ENCODE measurements around the gene EFEMP2. TPM values are rescaled to one million over a fixed set of nuclear protein-coding genes. Genes with fewer than 3 reads are reported as not detected.

Gene EFEMP2
- total RNA-seq, 1 donor from 2014 or later, result 97.3 TPM

- H3K27me3 Mint-ChIP-seq (ENCODE audit: low read depth, unreplicated experiment), result no peaks in the 10 kb centered on the region
- no peak overlapping the region for H3K4me3 Mint-ChIP-seq (ENCODE audit: unreplicated experiment)
- Histone ChIP-seq H3K9ac (ENCODE audit: low read length) (no peak overlapping the region), H3K9me3 (ENCODE audit: insufficient read depth, low read depth, low read length) (no peaks in the 10 kb centered on the region), H2AFZ (ENCODE audit: low read depth, low read length) (no peak overlapping the region), H3K27ac (ENCODE audit: low read depth, low read length) (no peak overlapping the region), H4K20me1 (ENCODE audit: insufficient read depth, low read length) (peaks cover 89% of the 10 kb centered on the region), H3K4me2 (ENCODE audit: low read length) (no peak overlapping the region), H3K79me2 (ENCODE audit: insufficient read depth, low read length) (peaks cover 64% of the 10 kb centered on the region), H3K4me3 (ENCODE audit: insufficient read depth, low read depth, low read length) (no peak overlapping the region), H3K4me1 (ENCODE audit: insufficient read depth, low read length) (peaks cover 27% of the 10 kb centered on the region), H3K36me3 (ENCODE audit: insufficient read depth, low read length) (peaks cover 35% of the 10 kb centered on the region), H3K27me3 (ENCODE audit: insufficient read depth, low read length) (no peaks in the 10 kb centered on the region)
- DNase-seq (ENCODE audit: low read depth), result no peak
- H3K9me3 Mint-ChIP-seq (ENCODE audit: unreplicated experiment), result no peaks in the 10 kb centered on the region
- H3K36me3 Mint-ChIP-seq (ENCODE audit: low read depth, unreplicated experiment), result peaks cover 15% of the 10 kb centered on the region
- FAIRE-seq, result no peak
- peak overlapping the region; percentile 75 for H3K27ac Mint-ChIP-seq (ENCODE audit: unreplicated experiment)
- TF ChIP-seq, protein P1, sequence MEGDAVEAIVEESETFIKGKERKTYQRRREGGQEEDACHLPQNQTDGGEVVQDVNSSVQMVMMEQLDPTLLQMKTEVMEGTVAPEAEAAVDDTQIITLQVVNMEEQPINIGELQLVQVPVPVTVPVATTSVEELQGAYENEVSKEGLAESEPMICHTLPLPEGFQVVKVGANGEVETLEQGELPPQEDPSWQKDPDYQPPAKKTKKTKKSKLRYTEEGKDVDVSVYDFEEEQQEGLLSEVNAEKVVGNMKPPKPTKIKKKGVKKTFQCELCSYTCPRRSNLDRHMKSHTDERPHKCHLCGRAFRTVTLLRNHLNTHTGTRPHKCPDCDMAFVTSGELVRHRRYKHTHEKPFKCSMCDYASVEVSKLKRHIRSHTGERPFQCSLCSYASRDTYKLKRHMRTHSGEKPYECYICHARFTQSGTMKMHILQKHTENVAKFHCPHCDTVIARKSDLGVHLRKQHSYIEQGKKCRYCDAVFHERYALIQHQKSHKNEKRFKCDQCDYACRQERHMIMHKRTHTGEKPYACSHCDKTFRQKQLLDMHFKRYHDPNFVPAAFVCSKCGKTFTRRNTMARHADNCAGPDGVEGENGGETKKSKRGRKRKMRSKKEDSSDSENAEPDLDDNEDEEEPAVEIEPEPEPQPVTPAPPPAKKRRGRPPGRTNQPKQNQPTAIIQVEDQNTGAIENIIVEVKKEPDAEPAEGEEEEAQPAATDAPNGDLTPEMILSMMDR (IDR thresholded peaks at IDR 0.05; ENCODE audit: insufficient read depth, low read depth, low read length), result no peak
- no peak for TF ChIP-seq EZH2 (IDR thresholded peaks at IDR 0.05; ENCODE audit: insufficient read depth, low read length)
- peaks cover 24% of the 10 kb centered on the region for H3K4me1 Mint-ChIP-seq (ENCODE audit: low read depth, unreplicated experiment)
Measured at GRCh38 chr11:65865550-65866172, 6.9 kb downstream of the EFEMP2 start.

DNA sequence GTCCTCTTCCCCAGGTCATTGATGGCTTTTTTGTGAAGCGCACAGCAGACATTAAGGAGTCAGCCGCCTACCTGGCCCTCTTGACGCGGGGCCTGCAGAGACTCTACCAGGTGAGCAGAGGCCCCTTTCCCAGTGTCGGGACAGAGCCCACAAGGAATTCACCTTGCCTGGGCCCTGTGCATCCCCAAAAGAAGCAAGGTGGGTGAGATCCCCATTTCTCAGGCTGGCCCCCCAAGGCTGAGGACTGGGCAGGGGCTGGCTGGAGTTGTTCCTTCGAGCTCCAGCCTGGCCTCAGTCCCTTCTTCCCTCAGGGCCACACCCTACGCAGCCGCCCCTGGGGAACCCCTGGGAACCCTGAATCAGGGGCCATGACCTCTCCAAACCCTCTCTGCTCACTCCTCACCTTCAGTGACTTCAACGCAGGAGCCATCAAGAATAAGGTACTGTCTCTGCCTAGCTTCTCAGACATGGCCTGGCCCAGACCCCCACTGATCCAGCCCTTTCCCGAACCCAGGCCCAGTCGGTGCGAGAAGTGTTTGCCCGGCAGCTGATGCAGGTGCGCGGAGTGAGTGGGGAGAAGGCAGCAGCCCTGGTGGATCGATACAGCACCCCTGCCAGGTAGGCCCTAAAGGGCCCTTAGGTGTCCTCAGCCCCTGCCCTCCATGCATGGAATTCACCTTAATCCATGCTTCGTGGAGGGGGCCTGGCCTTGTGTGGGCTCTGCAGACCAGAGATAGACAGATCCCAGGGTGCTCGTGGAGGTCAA, 7.7 kb downstream of the EFEMP2 start:
- no peak for TF ChIP-seq EZH2 (IDR thresholded peaks at IDR 0.05; ENCODE audit: insufficient read depth, low read length)
- TF ChIP-seq, protein P1 (IDR thresholded peaks at IDR 0.05; ENCODE audit: insufficient read depth, low read depth, low read length), result no peak
- Histone ChIP-seq H3K4me1 (ENCODE audit: insufficient read depth, low read length) (peaks cover 24% of the 10 kb centered on the region), H3K36me3 (ENCODE audit: insufficient read depth, low read length) (peaks cover 35% of the 10 kb centered on the region), H3K9ac (ENCODE audit: low read length) (no peak overlapping the region), H3K27ac (ENCODE audit: low read depth, low read length) (no peak overlapping the region), H3K4me3 (ENCODE audit: insufficient read depth, low read depth, low read length) (no peak overlapping the region), H3K27me3 (ENCODE audit: insufficient read depth, low read length) (no peaks in the 10 kb centered on the region), H3K9me3 (ENCODE audit: insufficient read depth, low read depth, low read length) (no peaks in the 10 kb centered on the region), H3K79me2 (ENCODE audit: insufficient read depth, low read length) (peaks cover 58% of the 10 kb centered on the region), H2AFZ (ENCODE audit: low read depth, low read length) (no peak overlapping the region), H4K20me1 (ENCODE audit: insufficient read depth, low read length) (peaks cover 81% of the 10 kb centered on the region), H3K4me2 (ENCODE audit: low read length) (no peak overlapping the region)
- DNase-seq (ENCODE audit: low read depth) (no peak), FAIRE-seq (no peak)
- H3K27me3 Mint-ChIP-seq (ENCODE audit: low read depth, unreplicated experiment), result no peaks in the 10 kb centered on the region
- H3K36me3 Mint-ChIP-seq (ENCODE audit: low read depth, unreplicated experiment), result peaks cover 15% of the 10 kb centered on the region
- peaks cover 21% of the 10 kb centered on the region for H3K4me1 Mint-ChIP-seq (ENCODE audit: low read depth, unreplicated experiment)
- H3K9me3 Mint-ChIP-seq (ENCODE audit: unreplicated experiment), result no peaks in the 10 kb centered on the region
- no peak overlapping the region for H3K4me3 Mint-ChIP-seq (ENCODE audit: unreplicated experiment)
- peak overlapping the region; percentile 75 for H3K27ac Mint-ChIP-seq (ENCODE audit: unreplicated experiment)
